ENCODE results near the gene FOCAD. TPM values are rescaled to one million over a fixed set of nuclear protein-coding genes. Genes with fewer than 3 reads are reported as not detected.

The FOCAD gene
- total RNA-seq, 1 donor from 2014 or later: 57.2 TPM

DNA sequence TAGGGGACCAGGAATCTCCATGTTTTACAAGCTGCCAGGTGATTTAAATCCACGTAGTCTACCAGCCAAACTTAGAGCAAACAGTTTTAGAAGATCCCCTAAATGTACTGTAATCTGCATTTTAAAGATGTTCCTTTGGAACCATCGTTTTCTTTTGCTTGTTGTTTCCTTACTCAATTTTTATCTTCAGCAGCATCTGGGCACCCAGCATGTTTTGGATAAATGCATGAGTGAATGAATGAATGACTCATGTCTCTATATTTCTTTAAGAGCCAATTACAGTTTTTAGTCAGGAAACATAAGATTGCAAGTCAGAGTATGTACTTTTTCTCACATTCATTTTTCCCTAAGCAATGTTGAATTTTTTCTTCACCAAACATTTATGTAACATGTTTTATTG is 224.4 kb downstream of the FOCAD start:
- no peak for DNase-seq (ENCODE audit: low spot score)
- Mint-ChIP-seq H3K9me3 (ENCODE audit: unreplicated experiment) (no peaks in the 10 kb centered on the region), H3K27me3 (ENCODE audit: unreplicated experiment) (no peaks in the 10 kb centered on the region), H3K27ac (ENCODE audit: unreplicated experiment) (no peak overlapping the region), H3K4me1 (ENCODE audit: unreplicated experiment) (no peaks in the 10 kb centered on the region), H3K4me3 (ENCODE audit: unreplicated experiment) (no peak overlapping the region), H3K36me3 (ENCODE audit: low read depth, unreplicated experiment) (no peaks in the 10 kb centered on the region)
- TF ChIP-seq, protein P1, sequence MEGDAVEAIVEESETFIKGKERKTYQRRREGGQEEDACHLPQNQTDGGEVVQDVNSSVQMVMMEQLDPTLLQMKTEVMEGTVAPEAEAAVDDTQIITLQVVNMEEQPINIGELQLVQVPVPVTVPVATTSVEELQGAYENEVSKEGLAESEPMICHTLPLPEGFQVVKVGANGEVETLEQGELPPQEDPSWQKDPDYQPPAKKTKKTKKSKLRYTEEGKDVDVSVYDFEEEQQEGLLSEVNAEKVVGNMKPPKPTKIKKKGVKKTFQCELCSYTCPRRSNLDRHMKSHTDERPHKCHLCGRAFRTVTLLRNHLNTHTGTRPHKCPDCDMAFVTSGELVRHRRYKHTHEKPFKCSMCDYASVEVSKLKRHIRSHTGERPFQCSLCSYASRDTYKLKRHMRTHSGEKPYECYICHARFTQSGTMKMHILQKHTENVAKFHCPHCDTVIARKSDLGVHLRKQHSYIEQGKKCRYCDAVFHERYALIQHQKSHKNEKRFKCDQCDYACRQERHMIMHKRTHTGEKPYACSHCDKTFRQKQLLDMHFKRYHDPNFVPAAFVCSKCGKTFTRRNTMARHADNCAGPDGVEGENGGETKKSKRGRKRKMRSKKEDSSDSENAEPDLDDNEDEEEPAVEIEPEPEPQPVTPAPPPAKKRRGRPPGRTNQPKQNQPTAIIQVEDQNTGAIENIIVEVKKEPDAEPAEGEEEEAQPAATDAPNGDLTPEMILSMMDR (IDR thresholded peaks at IDR 0.05; ENCODE audit: unreplicated experiment): no peak

DNA sequence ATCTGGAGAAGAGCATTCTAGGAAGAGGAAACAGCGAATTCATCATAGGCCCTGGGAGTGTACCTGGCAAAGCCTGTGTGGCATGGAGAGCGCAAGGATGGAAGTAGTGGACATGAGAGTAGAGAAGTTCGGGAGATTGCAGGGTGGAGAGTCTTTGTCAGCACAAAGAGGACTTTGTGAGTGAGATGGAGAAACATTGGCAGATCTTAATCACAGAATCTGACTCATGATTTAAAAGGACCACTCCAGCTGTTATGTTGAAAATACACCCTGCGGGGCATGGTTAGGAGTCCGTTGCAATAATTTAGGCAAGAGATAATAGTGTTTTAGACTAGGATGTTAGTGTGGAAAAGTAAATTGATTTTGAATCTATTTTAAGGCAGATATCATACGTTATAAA is 230.5 kb downstream of the FOCAD start:
- Mint-ChIP-seq H3K27ac (ENCODE audit: unreplicated experiment) (no peak overlapping the region), H3K4me1 (ENCODE audit: unreplicated experiment) (no peaks in the 10 kb centered on the region), H3K4me3 (ENCODE audit: unreplicated experiment) (no peak overlapping the region), H3K27me3 (ENCODE audit: unreplicated experiment) (no peaks in the 10 kb centered on the region), H3K9me3 (ENCODE audit: unreplicated experiment) (no peaks in the 10 kb centered on the region), H3K36me3 (ENCODE audit: low read depth, unreplicated experiment) (peaks cover 14% of the 10 kb centered on the region)
- DNase-seq (ENCODE audit: low spot score): no peak
- TF ChIP-seq, protein P1 (IDR thresholded peaks at IDR 0.05; ENCODE audit: unreplicated experiment): no peak

DNA sequence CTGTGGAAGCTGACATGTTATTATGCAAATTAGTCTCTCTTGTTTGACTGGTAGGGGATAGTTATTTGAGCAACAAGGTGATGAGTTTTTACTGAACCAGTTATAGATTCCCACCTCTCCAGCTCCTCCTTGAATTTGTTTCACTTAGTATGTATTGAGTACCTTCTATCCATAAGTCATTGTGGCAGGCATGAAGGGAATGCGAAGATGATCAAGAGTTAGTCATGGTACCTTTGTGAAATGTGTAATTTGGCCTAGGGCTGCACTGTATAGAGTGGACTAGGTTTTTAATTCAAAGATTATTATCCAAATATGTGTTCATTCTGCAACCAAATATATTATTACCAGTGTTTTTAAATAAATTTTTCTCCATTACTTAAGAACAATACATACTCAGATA is 237.3 kb downstream of the FOCAD start:
- no peaks in the 10 kb centered on the region for H3K27me3 Mint-ChIP-seq (ENCODE audit: unreplicated experiment)
- TF ChIP-seq, protein P1 (IDR thresholded peaks at IDR 0.05; ENCODE audit: unreplicated experiment): no peak

DNA sequence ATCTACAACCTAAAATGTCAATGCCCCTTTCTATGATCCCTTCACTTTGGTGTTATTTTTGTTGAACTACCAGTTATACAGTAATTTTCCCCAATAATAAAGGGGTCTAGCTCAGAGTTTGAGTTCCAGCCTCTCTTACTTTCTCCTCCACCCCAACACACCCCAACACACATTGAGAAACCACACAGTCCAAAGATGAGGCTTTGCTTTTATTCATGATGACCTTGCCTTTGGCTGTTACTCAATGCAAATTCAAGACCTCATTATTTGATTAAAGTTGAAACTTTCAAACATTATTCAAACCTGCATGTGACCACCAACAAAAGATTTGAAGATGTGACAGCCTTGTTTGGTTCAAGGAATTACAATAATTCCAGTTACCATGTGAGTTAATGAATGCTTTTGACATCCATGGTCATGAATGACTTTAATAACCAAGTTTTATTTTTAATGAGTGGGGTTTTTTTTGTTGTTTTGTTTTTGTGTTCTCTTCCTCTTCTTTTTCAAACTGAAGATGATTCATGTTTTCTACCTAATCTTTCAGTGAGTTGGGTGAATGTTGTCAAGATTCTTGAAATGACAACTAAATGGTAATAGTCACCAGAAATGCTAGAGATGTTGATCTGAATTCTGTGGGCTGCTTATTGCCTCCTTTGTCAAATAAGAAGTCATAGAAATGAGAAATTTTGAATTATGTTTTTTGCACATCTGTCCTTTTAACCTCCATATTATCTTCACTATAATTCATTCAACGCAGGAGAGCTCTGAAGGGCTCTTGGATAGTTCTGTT is 241.4 kb downstream of the FOCAD start:
- Mint-ChIP-seq H3K4me1 (ENCODE audit: unreplicated experiment) (no peaks in the 10 kb centered on the region), H3K9me3 (ENCODE audit: unreplicated experiment) (no peaks in the 10 kb centered on the region), H3K27me3 (ENCODE audit: unreplicated experiment) (no peaks in the 10 kb centered on the region)

More for the DNA sequence above, 237.3 kb downstream of the FOCAD start:
- no peak overlapping the region for H3K4me3 Mint-ChIP-seq (ENCODE audit: unreplicated experiment)
- H3K9me3 Mint-ChIP-seq (ENCODE audit: unreplicated experiment): no peaks in the 10 kb centered on the region
- H3K4me1 Mint-ChIP-seq (ENCODE audit: unreplicated experiment): no peaks in the 10 kb centered on the region
- peaks cover 14% of the 10 kb centered on the region for H3K36me3 Mint-ChIP-seq (ENCODE audit: low read depth, unreplicated experiment)
- DNase-seq (ENCODE audit: low spot score): no peak
- no peak overlapping the region for H3K27ac Mint-ChIP-seq (ENCODE audit: unreplicated experiment)

DNA sequence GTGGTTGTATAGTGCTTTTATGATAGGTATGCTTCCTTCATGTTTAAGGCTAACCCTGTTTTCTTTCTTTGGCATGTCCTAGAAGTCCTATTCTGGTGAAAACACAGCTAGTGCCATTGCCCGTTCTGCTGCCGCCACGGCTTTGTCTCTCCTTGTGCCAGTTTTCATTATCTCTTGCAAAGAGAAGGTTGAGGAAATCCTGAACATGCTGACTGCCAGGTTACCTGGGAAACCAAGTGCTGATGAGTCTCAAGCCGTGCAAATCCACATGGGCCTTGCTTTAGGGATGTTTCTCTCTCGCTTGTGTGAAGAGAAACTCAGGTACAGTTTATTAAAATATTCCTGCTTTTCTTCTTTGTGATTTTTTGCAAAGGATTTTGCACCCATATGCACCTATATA is 245.2 kb downstream of the FOCAD start:
- H3K4me3 Mint-ChIP-seq (ENCODE audit: unreplicated experiment): no peak overlapping the region
- no peaks in the 10 kb centered on the region for H3K4me1 Mint-ChIP-seq (ENCODE audit: unreplicated experiment)
- H3K27me3 Mint-ChIP-seq (ENCODE audit: unreplicated experiment): no peaks in the 10 kb centered on the region
- peaks cover 9% of the 10 kb centered on the region for H3K36me3 Mint-ChIP-seq (ENCODE audit: low read depth, unreplicated experiment)
- TF ChIP-seq, protein P1 (IDR thresholded peaks at IDR 0.05; ENCODE audit: unreplicated experiment): no peak
- H3K27ac Mint-ChIP-seq (ENCODE audit: unreplicated experiment): no peak overlapping the region
- no peaks in the 10 kb centered on the region for H3K9me3 Mint-ChIP-seq (ENCODE audit: unreplicated experiment)
- DNase-seq (ENCODE audit: low spot score): no peak

More for the DNA sequence above, 241.4 kb downstream of the FOCAD start:
- no peaks in the 10 kb centered on the region for H3K36me3 Mint-ChIP-seq (ENCODE audit: low read depth, unreplicated experiment)
- DNase-seq (ENCODE audit: low spot score): no peak
- no peak overlapping the region for H3K4me3 Mint-ChIP-seq (ENCODE audit: unreplicated experiment)
- H3K27ac Mint-ChIP-seq (ENCODE audit: unreplicated experiment): no peak overlapping the region
- TF ChIP-seq, protein P1 (IDR thresholded peaks at IDR 0.05; ENCODE audit: unreplicated experiment): no peak

All from endothelial cell (in vitro differentiated cells).